NCI-H1694 (cell line): ENCODE data around the gene SLC6A13.
"Not testable (repeated sequence)": the region's sequence is repeated elsewhere in the genome, so short reads cannot be mapped to it uniquely, and the experiment has no call there.

ENCODE experiments used
- DNase-seq: peaks from one replicate; lab custom pipeline; 2025; lab: John Stamatoyannopoulos, UW

Gene SLC6A13

DNA sequence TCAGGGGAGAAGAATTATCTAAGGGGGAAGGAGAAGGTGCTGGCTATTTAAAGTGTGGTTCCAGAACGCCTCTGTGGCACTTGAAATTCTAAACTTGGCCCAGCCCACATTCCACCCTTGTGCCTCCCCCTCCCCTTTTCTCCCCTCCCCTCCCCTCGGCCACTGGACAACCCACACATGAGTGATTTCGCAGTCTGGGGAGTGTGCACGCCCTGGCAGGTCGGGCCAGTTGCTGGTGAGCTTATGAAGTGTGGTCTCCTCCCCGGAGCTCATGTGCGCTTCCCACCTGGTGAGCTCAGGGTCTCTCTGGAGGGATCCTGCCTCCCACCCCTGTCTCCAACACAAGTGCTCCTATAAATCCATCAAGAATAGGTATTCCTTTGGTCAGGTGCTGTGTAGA lies at the start of gene SLC6A13:
Gene SLC6A13 (minus strand): TSS at position 20 of the 400 bp plus-strand sequence. CDS start 2,784 bp downstream, outside the sequence.
- no peak for DNase-seq

- no peak for DNase-seq
Measured at GRCh38 chr12:308511-308910, 45.9 kb upstream of the SLC6A13 start.

DNA sequence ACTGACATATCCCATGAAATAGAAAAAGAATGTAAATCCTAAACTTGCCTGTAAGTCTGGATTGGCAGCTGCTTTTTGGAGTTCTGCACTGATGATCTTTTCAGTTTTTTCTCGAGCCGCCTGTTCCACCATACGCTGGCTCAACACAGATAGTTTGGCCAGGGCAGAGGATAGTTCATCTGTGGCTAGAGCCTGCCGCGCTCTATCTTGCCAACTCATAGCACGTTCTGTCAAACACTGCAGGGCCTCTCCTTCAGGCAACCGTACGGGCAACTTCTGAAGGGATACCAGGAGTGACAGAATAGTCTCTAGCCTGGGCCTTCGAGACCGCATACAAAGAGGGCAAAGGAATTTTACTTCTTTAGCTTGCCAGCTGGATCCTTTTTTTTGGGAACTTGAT lies 44.8 kb upstream of the SLC6A13 start:
- no peak for DNase-seq

DNA sequence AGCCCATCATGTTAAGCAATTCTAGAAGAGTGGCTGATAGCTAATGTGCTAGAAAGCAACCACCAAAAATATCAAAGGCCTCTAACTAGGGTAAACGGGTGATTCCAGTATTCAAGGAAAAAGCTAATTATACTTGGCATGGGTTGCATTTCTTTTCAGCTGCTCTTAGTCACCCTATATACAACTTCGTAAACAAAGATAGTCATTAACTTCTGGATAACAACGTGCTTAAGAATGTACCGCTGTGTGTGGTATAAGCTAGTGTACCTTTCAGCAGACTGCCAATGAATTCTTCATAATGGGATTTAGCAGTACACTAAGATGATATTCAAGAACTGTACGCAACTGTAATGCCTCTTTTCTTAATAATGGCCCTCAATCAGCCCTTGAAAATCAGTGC lies 42.2 kb upstream of the SLC6A13 start:
- DNase-seq: no peak

DNA sequence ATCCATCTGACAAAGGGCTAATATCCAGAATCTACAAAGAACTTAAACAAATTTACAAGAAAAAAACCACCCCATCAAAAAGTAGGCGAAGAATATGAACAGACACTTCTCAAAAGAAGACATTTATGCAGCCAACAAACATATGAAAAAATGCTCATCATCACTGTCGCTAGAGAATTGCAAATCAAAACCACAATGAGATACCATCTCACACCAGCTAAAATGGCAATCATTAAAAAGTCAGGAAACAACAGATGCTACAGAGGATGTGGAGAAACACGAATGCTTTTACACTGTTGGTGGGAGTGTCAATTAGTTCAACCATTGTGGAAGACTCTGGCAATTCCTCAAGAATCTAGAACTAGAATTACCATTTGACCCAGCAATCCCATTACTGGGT lies 40.1 kb upstream of the SLC6A13 start:
- DNase-seq: not testable (repeated sequence)

GRCh38 chr12:300166-300565 lies 37.5 kb upstream of the SLC6A13 start:
- not testable (repeated sequence) for DNase-seq

GRCh38 chr12:299511-299910 lies 36.9 kb upstream of the SLC6A13 start:
- not testable (repeated sequence) for DNase-seq

DNA sequence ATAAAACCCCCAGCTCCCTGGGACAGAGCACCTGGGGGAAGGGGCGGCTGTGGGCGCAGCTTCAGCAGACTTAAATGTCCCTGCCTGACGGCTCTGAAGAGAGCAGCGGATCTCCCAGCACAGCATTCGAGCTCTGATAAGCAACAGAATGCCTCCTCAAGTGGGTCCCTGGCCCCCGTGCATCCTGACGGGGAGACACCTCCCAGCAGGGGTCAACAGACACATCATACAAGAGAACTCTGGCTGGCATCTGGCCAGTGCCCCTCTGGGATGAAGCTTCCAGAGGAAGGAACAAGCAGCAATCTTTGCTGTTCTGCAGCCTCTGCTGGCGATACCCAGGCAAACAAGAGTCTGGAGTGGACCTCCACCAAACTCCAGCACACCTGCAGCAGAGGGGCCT lies 35.4 kb upstream of the SLC6A13 start:
- DNase-seq: not testable (repeated sequence)

DNA sequence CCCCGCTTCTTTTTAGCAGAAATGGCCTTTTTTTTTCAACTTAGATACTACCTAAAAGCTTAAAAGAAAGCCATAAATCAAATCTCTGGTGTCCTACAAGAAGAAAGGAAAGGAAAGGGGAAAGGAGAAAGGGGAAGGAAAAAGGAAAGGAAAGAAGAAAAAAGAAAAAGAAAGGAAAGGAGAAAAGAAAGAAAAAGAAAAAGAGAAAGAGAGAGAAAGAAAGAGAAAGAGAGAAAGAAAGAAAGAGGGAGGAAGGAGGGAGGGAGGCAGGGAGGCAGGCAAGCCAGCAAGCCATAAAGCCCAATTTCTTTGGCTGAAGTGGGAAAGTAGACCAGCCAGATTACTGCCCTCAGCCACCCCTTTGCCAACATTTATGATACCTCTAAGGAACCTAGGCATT lies 32.5 kb upstream of the SLC6A13 start:
- no peak for DNase-seq

GRCh38 chr12:293199-293598 lies 30.6 kb upstream of the SLC6A13 start:
- DNase-seq: no peak

DNA sequence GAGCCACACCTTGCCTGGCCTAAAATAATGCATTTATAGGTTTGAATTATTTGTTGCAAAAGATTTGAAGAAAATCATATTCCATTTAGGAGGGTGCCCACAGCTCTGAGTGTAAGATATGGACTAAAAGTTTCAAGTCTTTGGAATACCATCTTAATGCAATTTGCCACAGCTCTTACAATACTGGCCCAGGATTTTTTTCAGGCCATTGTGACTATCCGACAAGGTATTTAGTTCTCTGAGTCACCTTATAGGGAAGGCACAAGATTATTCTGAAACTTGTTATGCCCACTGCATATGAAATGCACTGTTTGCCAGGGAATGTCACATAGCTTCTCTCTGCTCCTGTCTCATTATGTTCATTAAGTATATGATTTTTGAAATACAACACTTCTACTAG lies 29.6 kb upstream of the SLC6A13 start:
- DNase-seq: no peak

- no peak for DNase-seq
Measured at GRCh38 chr12:291153-291723, 28.6 kb upstream of the SLC6A13 start.

GRCh38 chr12:288687-289086 lies 26.1 kb upstream of the SLC6A13 start:
- DNase-seq: no peak

DNA sequence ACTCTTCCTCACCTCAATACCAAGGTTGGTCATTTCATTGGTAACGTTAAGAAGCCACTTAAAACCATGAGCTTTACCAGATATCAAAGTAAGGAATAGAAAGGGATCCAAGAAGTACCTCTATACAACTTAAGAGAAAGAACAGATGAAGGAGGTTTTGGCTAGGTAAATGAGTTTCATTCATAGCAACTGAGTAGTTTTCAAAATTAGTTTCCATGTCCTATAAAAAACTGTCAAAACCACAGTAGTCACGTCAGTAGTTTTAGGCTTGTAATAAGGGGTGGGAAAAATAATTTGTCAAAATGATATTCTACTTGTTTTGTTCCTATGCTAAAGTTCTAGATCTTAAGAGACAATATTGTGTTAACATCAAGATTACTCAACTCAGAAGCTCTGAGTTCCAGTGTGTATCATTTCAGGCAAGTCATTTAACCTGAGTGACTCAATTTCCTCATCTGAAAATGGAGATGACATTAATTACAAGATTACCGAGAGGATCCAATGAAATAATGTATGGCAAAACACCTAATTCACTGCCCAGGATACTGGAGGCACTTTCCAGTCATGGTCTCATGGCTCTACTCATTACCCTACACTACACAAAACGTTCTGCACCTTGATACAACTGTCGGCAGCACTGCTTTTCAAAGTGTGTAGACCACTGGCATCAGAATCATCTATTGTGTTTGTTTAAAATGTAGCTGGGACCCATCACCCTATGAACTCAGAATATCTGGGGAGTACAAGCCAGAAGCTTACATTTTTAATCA lies 24.1 kb upstream of the SLC6A13 start:
- no peak for DNase-seq

DNA sequence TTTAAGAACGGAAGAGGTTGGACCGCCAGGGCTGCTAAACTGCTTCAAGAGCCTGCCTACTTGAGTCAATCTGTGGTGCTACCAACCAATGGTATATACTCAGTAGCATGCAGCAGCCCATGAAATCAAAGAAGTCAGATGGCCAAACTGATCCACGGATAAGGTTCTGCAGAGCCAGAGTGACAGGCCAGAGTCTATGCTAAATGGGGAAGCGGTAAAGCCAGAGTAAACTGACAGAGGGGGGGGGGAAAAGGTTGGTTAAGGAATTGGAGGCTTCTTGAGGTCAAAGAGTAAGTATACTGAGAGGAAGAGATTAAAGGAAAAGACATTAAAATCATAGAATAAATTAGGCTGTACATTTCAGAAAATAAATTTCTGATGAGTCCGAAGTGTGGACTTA lies 15.4 kb upstream of the SLC6A13 start:
- DNase-seq: no peak

DNA sequence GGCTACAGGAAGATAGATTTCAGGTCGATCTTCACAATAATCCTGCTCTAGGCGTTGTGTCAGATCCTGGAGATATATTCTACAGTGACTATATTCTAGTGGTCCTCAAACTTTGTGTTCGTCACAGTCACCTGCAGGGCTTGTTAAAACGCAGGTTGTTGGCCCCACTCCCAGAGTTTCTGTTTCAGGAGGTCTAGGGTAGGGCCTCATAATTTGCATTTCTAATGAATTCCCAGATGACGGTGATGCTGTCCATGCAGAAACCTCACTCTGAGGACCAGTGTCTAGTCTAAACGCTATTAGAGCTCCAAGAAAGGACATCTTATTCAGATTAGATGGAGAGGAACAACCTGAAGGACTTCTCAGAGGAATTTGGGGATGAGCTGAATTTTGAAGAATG lies 13.2 kb upstream of the SLC6A13 start:
- no peak for DNase-seq

DNA sequence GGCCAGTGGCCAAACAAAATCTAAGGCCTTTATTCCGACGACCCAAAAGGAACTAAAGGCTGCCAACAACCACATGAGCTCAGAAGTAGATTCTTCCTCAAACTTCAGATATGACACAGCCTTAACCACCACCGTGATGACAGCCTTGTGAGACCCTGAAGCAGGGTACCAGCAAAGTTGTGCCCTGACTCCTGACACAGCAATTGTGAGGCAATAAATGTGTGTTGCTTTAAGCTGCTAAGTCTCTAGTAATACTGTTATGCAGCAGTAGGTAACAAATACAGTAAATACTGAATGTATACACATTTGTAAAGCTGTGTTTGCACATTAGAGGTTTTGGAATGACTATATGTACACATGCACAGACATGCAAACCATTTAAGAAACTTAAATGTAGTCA lies 10.7 kb upstream of the SLC6A13 start:
- DNase-seq: no peak

- DNase-seq: no peak
Measured at GRCh38 chr12:272942-273341, 10.3 kb upstream of the SLC6A13 start.

- no peak for DNase-seq
Measured at GRCh38 chr12:271161-271560, 8.5 kb upstream of the SLC6A13 start.

DNA sequence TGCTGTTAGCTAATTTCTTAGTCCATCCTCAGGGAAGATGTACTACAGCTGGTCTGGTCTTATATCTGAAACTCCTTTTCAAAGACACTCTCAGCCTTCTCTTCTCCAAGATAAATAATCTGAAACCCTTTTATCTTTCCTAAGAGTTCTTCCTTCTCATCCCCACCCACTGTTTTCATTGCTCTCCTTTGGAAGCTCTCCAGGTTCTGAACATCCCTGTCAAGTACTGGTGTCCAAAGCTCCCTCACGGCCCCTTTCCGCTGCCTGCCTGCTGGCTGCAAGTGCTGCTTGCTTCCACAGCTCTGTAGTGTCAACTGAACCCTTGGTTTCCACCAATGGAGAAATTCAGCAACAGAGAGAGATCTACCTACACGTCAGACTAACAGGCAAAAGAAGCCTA lies 6.6 kb upstream of the SLC6A13 start:
- no peak for DNase-seq

GRCh38 chr12:268483-268840 lies 5.8 kb upstream of the SLC6A13 start:
- no peak for DNase-seq

GRCh38 chr12:267581-268482 lies 5.2 kb upstream of the SLC6A13 start:
- no peak for DNase-seq

DNA sequence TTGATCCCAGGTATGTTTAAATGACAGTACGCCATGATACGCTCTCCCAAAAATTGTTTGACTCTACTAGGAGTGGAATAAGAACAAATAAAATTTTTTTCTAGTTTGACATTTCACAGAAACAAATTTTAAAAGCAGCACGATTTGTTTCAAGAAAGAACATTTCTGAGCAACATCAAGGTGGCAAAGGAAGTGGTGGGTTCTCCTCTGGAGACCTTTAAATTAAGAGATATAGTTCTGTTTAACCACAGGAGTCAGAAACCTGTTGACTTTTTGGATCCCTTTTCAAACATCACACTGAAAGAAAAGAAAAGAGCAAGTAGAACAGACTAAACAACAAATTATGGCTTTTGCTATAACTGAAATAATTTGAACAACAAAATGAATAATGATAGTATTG lies 2.5 kb upstream of the SLC6A13 start:
- no peak for DNase-seq
